ENCODE data around the gene MX2. TPM values are rescaled to one million over a fixed set of nuclear protein-coding genes. Genes with fewer than 3 reads are reported as not detected.

Gene MX2
- total and polyA plus RNA-seq, 10 of the 15 experiments (the other 5 are each of a cell fraction or from before 2014, with no cell fraction given) = 10.5 to 167 (median 46.1) TPM

DNA sequence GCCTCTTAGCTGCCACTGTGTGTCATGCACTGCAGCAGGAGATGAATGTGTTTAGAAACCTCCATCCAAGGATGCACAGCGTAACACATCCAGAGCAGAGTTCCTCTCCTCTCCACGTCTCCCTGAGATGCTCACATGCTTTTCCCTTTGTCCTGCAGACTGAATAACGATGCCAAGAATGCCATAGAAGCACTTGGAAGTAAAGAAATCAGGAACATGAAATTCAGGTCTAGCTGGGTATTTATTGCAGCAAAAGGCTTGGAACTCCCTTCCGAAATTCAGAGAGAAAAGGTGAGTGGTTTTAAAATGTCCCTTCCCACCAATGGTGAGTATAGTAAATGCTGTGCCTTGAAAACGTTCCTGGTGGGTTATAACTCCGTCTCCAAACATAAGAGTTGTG lies 13.4 kb upstream of the MX2 start:
- intact Hi-C loops (cut with micrococcal nuclease; ENCODE audit: unreplicated experiment) (no loop called here), in situ Hi-C loops (cut with MboI) (no loop called here)
- FAIRE-seq (no peak), DNase-seq (ENCODE audit: low read depth, low spot score) (no peak), ATAC-seq (no peak)
- Histone ChIP-seq H2AFZ (ENCODE audit: control insufficient read depth, low read depth, low read length) (no peak overlapping the region), H3K36me3 (ENCODE audit: control insufficient read depth in 2 of 2, insufficient read depth in 2 of 2, low read length in 1 of 2) (no peaks in the 10 kb centered on the region), H3K27me3 (replicated peaks in 1 of 2; ENCODE audit: control insufficient read depth in 2 of 2, insufficient read depth in 2 of 2, low read length in 1 of 2) (no peaks in the 10 kb centered on the region; a peak in 1 of 4 replicates), H3K79me2 (ENCODE audit: control insufficient read depth, insufficient read depth, low read length) (no peaks in the 10 kb centered on the region), H4K20me1 (ENCODE audit: control insufficient read depth, insufficient read depth) (no peaks in the 10 kb centered on the region), H3K27ac (ENCODE audit: control insufficient read depth, insufficient read depth) (no peak overlapping the region), H3K9me3 (replicated peaks; ENCODE audit: control insufficient read depth, insufficient read depth, low read length) (no peaks in the 10 kb centered on the region), H3K4me2 (ENCODE audit: control insufficient read depth, insufficient read depth) (no peak overlapping the region), H3K4me3 (no peak overlapping the region), H3K4me1 (ENCODE audit: control insufficient read depth, insufficient read depth, low read length) (no peaks in the 10 kb centered on the region), H3K9ac (ENCODE audit: control insufficient read depth, insufficient read depth, low read length) (no peak overlapping the region)
- ChIA-PET SMC1A (ENCODE audit: uncharacterized antibody, unreplicated experiment) (interaction anchor here (0.7 to 1.6 kb wide), 2 partner anchors 16 to 65 kb away, joined by 3 to 4 read pairs; no protein-coding TSS in a partner anchor), POLR2A (no interaction called here), RAD21 (ENCODE audit: unreplicated experiment) (no interaction called here), CTCF (no interaction called here)
- WGBS (ENCODE audit: insufficient coverage, insufficient replicate concordance, low lambda C conversion rate, missing lambda C conversion rate) = 29% methylated on average over 6 of the region's 6 CpGs
- no TSS peak for BruUV-seq (replicated peaks)
- TF ChIP-seq, protein P1, sequence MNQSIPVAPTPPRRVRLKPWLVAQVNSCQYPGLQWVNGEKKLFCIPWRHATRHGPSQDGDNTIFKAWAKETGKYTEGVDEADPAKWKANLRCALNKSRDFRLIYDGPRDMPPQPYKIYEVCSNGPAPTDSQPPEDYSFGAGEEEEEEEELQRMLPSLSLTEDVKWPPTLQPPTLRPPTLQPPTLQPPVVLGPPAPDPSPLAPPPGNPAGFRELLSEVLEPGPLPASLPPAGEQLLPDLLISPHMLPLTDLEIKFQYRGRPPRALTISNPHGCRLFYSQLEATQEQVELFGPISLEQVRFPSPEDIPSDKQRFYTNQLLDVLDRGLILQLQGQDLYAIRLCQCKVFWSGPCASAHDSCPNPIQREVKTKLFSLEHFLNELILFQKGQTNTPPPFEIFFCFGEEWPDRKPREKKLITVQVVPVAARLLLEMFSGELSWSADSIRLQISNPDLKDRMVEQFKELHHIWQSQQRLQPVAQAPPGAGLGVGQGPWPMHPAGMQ (IDR thresholded peaks at IDR 0.05; ENCODE audit: borderline replicate concordance) = no peak
- TF ChIP-seq ATF7 (IDR thresholded peaks at IDR 0.05; ENCODE audit: low read depth) (no peak), NBN (IDR thresholded peaks at IDR 0.05) (no peak), IKZF2 (IDR thresholded peaks at IDR 0.05) (no peak), TAF1 (IDR thresholded peaks at IDR 0.05; ENCODE audit: borderline replicate concordance, low read depth, low read length) (no peak), ZNF274 (IDR thresholded peaks at IDR 0.05; ENCODE audit: insufficient read depth, insufficient read length) (no peak), TCF12 (IDR thresholded peaks at IDR 0.05; ENCODE audit: low read depth, low read length) (no peak), NR2C2 (IDR thresholded peaks at IDR 0.05; ENCODE audit: borderline replicate concordance, control insufficient read depth, insufficient read length, low read depth) (no peak)
- TF ChIP-seq, protein P2, sequence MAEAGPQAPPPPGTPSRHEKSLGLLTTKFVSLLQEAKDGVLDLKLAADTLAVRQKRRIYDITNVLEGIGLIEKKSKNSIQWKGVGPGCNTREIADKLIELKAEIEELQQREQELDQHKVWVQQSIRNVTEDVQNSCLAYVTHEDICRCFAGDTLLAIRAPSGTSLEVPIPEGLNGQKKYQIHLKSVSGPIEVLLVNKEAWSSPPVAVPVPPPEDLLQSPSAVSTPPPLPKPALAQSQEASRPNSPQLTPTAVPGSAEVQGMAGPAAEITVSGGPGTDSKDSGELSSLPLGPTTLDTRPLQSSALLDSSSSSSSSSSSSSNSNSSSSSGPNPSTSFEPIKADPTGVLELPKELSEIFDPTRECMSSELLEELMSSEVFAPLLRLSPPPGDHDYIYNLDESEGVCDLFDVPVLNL (IDR thresholded peaks at IDR 0.05; ENCODE audit: low read depth, low read length) = no peak
- TF ChIP-seq, protein P3, sequence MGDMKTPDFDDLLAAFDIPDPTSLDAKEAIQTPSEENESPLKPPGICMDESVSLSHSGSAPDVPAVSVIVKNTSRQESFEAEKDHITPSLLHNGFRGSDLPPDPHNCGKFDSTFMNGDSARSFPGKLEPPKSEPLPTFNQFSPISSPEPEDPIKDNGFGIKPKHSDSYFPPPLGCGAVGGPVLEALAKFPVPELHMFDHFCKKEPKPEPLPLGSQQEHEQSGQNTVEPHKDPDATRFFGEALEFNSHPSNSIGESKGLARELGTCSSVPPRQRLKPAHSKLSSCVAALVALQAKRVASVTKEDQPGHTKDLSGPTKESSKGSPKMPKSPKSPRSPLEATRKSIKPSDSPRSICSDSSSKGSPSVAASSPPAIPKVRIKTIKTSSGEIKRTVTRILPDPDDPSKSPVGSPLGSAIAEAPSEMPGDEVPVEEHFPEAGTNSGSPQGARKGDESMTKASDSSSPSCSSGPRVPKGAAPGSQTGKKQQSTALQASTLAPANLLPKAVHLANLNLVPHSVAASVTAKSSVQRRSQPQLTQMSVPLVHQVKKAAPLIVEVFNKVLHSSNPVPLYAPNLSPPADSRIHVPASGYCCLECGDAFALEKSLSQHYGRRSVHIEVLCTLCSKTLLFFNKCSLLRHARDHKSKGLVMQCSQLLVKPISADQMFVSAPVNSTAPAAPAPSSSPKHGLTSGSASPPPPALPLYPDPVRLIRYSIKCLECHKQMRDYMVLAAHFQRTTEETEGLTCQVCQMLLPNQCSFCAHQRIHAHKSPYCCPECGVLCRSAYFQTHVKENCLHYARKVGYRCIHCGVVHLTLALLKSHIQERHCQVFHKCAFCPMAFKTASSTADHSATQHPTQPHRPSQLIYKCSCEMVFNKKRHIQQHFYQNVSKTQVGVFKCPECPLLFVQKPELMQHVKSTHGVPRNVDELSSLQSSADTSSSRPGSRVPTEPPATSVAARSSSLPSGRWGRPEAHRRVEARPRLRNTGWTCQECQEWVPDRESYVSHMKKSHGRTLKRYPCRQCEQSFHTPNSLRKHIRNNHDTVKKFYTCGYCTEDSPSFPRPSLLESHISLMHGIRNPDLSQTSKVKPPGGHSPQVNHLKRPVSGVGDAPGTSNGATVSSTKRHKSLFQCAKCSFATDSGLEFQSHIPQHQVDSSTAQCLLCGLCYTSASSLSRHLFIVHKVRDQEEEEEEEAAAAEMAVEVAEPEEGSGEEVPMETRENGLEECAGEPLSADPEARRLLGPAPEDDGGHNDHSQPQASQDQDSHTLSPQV (IDR thresholded peaks at IDR 0.05) = no peak
- TF ChIP-seq, protein P4, sequence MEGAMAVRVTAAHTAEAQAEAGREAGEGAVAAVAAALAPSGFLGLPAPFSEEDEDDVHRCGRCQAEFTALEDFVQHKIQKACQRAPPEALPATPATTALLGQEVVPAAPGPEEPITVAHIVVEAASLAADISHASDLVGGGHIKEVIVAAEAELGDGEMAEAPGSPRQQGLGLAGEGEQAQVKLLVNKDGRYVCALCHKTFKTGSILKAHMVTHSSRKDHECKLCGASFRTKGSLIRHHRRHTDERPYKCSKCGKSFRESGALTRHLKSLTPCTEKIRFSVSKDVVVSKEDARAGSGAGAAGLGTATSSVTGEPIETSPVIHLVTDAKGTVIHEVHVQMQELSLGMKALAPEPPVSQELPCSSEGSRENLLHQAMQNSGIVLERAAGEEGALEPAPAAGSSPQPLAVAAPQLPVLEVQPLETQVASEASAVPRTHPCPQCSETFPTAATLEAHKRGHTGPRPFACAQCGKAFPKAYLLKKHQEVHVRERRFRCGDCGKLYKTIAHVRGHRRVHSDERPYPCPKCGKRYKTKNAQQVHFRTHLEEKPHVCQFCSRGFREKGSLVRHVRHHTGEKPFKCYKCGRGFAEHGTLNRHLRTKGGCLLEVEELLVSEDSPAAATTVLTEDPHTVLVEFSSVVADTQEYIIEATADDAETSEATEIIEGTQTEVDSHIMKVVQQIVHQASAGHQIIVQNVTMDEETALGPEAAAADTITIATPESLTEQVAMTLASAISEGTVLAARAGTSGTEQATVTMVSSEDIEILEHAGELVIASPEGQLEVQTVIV (IDR thresholded peaks at IDR 0.05; ENCODE audit: borderline replicate concordance, partially characterized antibody) = no peak
- TF ChIP-seq, protein P5, sequence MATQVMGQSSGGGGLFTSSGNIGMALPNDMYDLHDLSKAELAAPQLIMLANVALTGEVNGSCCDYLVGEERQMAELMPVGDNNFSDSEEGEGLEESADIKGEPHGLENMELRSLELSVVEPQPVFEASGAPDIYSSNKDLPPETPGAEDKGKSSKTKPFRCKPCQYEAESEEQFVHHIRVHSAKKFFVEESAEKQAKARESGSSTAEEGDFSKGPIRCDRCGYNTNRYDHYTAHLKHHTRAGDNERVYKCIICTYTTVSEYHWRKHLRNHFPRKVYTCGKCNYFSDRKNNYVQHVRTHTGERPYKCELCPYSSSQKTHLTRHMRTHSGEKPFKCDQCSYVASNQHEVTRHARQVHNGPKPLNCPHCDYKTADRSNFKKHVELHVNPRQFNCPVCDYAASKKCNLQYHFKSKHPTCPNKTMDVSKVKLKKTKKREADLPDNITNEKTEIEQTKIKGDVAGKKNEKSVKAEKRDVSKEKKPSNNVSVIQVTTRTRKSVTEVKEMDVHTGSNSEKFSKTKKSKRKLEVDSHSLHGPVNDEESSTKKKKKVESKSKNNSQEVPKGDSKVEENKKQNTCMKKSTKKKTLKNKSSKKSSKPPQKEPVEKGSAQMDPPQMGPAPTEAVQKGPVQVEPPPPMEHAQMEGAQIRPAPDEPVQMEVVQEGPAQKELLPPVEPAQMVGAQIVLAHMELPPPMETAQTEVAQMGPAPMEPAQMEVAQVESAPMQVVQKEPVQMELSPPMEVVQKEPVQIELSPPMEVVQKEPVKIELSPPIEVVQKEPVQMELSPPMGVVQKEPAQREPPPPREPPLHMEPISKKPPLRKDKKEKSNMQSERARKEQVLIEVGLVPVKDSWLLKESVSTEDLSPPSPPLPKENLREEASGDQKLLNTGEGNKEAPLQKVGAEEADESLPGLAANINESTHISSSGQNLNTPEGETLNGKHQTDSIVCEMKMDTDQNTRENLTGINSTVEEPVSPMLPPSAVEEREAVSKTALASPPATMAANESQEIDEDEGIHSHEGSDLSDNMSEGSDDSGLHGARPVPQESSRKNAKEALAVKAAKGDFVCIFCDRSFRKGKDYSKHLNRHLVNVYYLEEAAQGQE (IDR thresholded peaks at IDR 0.05; ENCODE audit: low read depth, low read length) = no peak

Measured in GM12878 (cell line).